ENCODE data around the gene NISCH. TPM values are rescaled to one million over a fixed set of nuclear protein-coding genes. Genes with fewer than 3 reads are reported as not detected.

The NISCH gene
- total RNA-seq, 1 experiment from 2014 or later = 48.6 TPM

- Histone ChIP-seq H3K9me3 (ENCODE audit: low read depth, low read length, poor library complexity, severe bottlenecking) (no peaks in the 10 kb centered on the region), H3K4me1 (ENCODE audit: insufficient read depth, low read length, poor library complexity, severe bottlenecking) (no peaks in the 10 kb centered on the region), H3K4me3 (ENCODE audit: low read depth, low read length, poor library complexity, severe bottlenecking) (no peak overlapping the region), H3K27ac (ENCODE audit: low read depth, low read length, poor library complexity, severe bottlenecking) (no peak overlapping the region), H3K36me3 (ENCODE audit: insufficient read depth, low read length, poor library complexity, severe bottlenecking) (no peaks in the 10 kb centered on the region), H3K27me3 (replicated peaks; ENCODE audit: insufficient read depth, low read depth, low read length, poor library complexity) (no peaks in the 10 kb centered on the region)
- intact Hi-C loops (cut with micrococcal nuclease; ENCODE audit: unreplicated experiment) = no loop called here
- DNase-seq (ENCODE audit: low spot score) = no peak
- ChIA-PET CTCF (no interaction called here), POLR2A (ENCODE audit: low non-redundant PET) (no interaction called here)
- TF ChIP-seq, protein P1, sequence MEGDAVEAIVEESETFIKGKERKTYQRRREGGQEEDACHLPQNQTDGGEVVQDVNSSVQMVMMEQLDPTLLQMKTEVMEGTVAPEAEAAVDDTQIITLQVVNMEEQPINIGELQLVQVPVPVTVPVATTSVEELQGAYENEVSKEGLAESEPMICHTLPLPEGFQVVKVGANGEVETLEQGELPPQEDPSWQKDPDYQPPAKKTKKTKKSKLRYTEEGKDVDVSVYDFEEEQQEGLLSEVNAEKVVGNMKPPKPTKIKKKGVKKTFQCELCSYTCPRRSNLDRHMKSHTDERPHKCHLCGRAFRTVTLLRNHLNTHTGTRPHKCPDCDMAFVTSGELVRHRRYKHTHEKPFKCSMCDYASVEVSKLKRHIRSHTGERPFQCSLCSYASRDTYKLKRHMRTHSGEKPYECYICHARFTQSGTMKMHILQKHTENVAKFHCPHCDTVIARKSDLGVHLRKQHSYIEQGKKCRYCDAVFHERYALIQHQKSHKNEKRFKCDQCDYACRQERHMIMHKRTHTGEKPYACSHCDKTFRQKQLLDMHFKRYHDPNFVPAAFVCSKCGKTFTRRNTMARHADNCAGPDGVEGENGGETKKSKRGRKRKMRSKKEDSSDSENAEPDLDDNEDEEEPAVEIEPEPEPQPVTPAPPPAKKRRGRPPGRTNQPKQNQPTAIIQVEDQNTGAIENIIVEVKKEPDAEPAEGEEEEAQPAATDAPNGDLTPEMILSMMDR (conservative IDR thresholded peaks at IDR 0.05; ENCODE audit: low read depth, low read length) = no peak
- TF ChIP-seq EZH2 (IDR thresholded peaks at IDR 0.05; ENCODE audit: borderline replicate concordance, low read depth, low read length, poor library complexity, severe bottlenecking) = no peak
- BruUV-seq (replicated peaks) = no TSS peak
Observed at GRCh38 chr3:52513281-52513680, 57.9 kb downstream of the NISCH start.

DNA sequence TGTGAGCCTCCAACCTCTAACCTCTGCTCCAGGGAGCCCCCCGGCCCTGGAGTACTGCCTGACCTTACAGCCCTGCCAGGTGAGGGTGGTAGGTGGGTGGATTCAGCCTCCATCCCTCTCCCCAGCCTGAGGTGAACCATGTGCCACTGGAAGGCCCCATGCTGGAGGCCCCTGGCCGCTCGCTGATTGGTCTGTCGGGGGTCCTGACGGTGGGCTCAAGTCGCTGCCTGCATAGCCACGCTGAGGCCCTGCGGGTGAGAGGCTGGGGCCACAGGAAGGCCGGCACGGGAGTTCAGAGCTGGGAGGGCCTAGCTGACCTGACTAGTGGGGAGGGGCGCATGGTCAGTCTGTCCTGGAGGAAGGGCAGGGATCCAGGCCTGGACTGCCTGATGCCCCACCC is 59.2 kb downstream of the NISCH start:
- Histone ChIP-seq H3K27ac (ENCODE audit: low read depth, low read length, poor library complexity, severe bottlenecking) (no peak overlapping the region), H3K27me3 (replicated peaks; ENCODE audit: insufficient read depth, low read depth, low read length, poor library complexity) (no peaks in the 10 kb centered on the region), H3K4me3 (ENCODE audit: low read depth, low read length, poor library complexity, severe bottlenecking) (no peak overlapping the region), H3K9me3 (ENCODE audit: low read depth, low read length, poor library complexity, severe bottlenecking) (no peaks in the 10 kb centered on the region), H3K36me3 (ENCODE audit: insufficient read depth, low read length, poor library complexity, severe bottlenecking) (no peaks in the 10 kb centered on the region), H3K4me1 (ENCODE audit: insufficient read depth, low read length, poor library complexity, severe bottlenecking) (no peaks in the 10 kb centered on the region)
- intact Hi-C loops (cut with micrococcal nuclease; ENCODE audit: unreplicated experiment) = no loop called here
- POLR2A ChIA-PET (ENCODE audit: low non-redundant PET) = no interaction called here
- no peak for TF ChIP-seq EZH2 (IDR thresholded peaks at IDR 0.05; ENCODE audit: borderline replicate concordance, low read depth, low read length, poor library complexity, severe bottlenecking)
- TF ChIP-seq, protein P1 (conservative IDR thresholded peaks at IDR 0.05; ENCODE audit: low read depth, low read length) = no peak
- no peak for DNase-seq (ENCODE audit: low spot score)
- no TSS peak for BruUV-seq (replicated peaks)
- CTCF ChIA-PET = no interaction called here

DNA sequence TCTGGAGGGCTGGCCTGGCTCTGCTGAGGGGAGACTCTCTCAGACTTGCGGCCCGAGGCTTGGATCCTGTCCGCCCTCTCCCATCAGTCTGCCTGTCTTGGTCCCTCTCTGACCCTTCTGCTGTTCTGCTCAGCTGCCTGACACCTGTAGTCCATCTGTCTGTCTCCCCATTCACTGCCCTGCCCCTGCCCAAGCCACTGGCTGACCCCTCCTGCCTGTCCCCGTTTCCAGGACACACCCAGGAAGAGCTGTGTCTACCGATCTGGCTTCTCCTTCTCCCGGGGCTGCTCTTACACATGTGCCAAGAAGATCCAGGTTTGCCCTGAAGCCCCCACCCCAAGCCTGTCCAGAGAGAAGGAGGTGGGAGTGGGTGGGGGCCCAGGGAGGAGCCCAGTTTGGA is 59.8 kb downstream of the NISCH start:
- H3K4me3 ChIP-seq (ENCODE audit: low read depth, low read length, poor library complexity, severe bottlenecking) = no peak overlapping the region
- TF ChIP-seq, protein P1 (conservative IDR thresholded peaks at IDR 0.05; ENCODE audit: low read depth, low read length) = no peak
- no peak for TF ChIP-seq EZH2 (IDR thresholded peaks at IDR 0.05; ENCODE audit: borderline replicate concordance, low read depth, low read length, poor library complexity, severe bottlenecking)
- DNase-seq (ENCODE audit: low spot score) = no peak
- H3K27ac ChIP-seq (ENCODE audit: low read depth, low read length, poor library complexity, severe bottlenecking) = no peak overlapping the region
- H3K36me3 ChIP-seq (ENCODE audit: insufficient read depth, low read length, poor library complexity, severe bottlenecking) = no peaks in the 10 kb centered on the region
- intact Hi-C loops (cut with micrococcal nuclease; ENCODE audit: unreplicated experiment) = no loop called here
- H3K9me3 ChIP-seq (ENCODE audit: low read depth, low read length, poor library complexity, severe bottlenecking) = no peaks in the 10 kb centered on the region
- no TSS peak for BruUV-seq (replicated peaks)
- H3K27me3 ChIP-seq (replicated peaks; ENCODE audit: insufficient read depth, low read depth, low read length, poor library complexity) = no peaks in the 10 kb centered on the region
- ChIA-PET CTCF (no interaction called here), POLR2A (ENCODE audit: low non-redundant PET) (no interaction called here)
- no peaks in the 10 kb centered on the region for H3K4me1 ChIP-seq (ENCODE audit: insufficient read depth, low read length, poor library complexity, severe bottlenecking)
